ENCODE measurements around the gene TTLL11.
A peak's percentile ranks its signal among the peaks of the same experiment; 100 is the strongest.

The TTLL11 gene

DNA sequence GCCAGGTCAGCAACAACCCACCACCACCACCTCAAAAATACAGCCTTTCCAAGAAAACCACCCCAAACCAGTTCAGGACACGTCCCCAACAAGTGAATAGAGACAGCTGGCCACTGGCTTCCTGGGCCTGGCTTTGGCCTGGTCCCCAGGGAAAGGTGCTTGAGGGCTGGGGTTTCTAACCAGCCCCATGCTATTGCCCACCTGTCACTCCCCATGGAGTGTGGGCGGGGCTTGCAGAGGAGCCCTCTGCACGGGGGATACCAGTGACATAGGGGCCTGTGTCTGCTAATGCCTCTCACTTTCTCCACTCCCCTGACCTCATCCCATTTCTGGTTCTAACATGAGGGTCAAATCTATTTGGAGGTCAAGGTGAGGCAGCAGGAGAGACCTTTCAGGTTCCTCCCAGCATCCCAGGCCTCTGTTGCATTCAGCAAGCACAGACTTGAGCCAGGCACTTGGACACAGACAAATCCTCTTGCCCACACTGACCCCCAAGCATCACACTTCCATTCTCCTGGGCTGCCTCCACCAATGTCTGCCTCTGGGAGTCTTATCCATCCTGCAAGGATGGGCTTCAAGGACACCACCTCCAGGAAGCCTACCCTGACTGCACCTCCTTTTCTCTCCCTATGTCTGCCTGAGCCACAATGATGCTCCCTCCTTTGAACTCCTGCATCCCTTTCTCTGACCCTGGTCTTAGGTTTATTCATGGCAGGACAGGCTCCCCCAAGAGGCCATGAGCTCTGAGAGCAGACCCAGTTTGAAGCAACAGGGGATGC, 16.1 kb upstream of the TTLL11 start:
- no peak for FAIRE-seq

DNA sequence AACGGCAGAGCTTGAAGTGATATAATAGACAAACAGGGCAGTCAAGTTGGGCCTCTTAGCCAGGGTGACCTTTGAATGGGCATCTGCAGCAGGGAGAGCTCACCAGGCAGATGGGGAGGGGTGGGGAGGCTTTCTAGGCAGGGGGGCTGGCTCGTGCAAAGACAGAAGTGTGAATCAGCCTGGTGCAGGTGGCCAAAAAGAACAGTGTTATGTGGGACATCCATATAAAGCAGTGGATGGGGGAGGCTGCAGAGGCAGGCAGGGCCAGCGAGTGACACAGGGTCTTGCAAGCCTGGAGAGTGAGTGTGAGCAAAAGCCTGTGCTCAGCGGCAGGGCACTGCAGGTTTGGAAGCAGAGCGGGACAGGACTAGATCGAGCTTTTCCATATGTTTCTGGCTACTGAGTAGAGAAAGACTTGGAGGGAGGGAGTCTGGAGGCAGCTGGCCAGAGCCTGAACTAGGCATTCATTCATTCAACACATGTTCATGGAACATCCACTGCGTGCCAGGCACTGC, 14.2 kb upstream of the TTLL11 start:
- FAIRE-seq: no peak

DNA sequence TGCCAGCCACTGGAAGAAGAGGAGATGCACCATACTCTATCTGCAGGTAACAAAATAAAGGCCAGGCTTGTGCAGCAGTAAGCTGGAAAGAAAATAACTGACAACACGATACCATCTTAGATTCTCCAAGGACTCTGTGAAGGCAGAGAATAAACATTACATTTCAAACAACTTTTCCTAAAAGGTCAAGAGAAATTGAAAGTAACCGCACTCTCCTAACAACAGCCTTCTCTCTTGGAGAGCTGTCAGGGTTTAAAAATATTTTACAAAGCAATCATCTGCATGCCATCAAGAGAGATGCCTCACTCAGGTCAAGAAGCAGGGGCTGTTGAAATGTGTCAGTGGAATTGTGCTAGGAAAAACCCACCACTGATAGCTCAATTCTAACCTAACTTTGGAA, 13.5 kb upstream of the TTLL11 start:
- FAIRE-seq: no peak

DNA sequence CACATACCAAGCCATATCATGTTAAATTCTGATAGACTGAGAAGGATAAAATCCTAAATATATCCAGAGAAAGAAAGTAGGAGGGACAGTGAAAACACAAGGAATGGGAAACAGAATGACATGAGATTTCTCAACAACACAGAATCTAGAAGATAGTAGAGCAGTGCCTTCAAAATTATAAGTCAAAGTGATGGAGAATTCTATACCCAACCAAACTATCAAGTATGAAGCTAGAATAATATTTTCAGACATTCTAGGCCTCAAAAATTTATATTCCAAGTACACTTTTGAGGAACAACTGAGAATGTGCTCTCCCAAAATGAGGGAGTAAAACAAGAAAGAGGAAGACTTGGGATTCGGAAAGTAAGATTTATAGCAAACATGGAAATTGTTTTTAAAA, 10.9 kb upstream of the TTLL11 start:
- no peak for FAIRE-seq

DNA sequence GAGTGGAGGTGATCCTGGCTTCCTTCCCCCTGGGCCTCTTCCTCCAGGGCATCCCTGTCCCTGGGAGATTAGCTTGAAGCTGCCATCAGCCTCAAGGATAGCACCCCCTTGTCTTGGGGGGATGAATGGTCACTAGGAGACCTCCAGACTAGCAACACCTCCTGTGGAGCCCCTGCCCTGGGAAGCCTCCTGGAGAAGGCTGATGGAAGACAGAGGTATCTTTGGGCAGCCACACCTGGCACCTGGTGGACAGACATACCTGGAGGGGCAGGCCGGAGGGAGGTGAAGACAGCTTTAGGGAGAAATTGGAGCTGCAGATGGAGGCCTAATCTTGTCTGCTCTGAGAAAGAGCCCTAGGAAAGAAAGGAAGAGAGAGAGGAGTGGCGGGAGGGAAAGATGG, 9.0 kb upstream of the TTLL11 start:
- FAIRE-seq: no peak

DNA sequence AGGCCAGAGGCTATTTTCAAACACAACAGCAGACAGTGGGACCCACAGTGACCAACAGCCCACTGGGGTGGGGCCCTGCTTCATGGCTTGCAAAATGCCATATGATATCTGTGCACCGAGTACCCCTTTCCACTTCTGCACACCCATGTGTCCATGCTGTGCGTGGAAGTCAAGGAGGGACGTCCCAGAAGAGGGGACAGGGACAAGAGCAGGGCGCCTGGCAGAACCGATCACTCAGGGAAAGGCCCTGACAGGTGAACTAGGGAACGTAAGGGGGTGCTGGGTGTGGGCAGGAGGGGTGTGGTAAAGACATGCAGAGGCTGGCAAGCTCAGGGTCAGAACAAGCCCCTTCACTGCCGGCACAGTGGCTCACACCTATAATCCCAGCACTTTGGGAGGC, 7.6 kb upstream of the TTLL11 start:
- no peak for FAIRE-seq

DNA sequence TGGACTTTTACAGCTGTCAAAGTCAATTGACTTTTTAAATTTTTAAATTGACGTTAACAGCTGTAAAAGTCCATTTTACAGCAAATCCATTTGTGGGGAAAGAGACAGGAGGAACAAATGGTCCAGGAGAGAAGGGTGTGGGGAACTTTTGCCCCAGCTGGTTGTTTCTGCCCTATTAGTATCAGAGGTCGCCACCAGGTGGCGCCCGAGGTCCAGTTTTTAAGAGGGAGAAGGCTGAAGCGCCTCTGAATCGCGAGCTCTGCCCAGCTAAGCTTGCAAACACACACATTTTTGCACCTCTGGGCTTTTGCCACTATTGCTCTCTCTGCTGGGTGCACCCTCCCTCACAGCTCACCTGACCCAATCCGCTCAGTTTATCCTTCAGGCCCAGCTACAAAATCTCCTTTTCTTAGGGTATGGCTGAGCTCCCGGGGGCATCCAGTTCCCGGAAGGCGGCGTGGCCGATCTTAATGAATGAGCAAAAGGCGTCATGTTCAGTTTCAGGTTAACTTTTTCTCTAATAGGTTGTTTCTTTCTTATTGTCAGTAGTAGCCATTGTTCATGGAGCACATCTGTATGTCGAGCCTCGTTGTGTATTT, 6.3 kb upstream of the TTLL11 start:
- peak; percentile 82 for FAIRE-seq

DNA sequence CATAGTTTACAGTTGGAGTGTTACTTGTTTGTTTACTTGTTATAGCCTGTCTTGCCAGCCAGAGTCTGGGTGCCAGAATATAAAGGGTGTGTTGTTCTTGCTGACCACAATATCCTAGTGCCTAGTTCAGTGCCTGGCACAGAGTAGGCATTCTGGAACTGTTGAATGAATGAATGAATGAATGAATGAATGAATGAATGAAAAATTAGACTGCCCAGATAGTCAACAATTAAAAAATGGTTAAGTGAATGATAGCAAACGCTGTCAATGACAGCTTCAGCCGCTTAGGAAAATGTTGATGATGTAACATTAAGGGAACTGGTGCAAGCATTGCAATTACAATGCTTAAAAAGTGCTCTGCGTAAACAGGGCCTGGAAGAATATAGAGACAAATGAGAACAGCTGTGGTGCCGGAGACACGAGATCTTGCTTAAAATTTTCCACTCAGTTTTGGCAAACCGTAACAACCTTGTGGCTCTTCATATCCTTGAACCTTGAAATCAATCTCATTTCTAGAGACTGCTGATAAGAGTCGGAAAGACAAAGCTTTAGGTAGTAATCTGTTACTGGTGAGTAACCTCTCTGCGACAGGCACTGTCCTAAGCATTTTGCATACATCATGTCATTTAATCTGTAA, 4.7 kb upstream of the TTLL11 start:
- FAIRE-seq: no peak

DNA sequence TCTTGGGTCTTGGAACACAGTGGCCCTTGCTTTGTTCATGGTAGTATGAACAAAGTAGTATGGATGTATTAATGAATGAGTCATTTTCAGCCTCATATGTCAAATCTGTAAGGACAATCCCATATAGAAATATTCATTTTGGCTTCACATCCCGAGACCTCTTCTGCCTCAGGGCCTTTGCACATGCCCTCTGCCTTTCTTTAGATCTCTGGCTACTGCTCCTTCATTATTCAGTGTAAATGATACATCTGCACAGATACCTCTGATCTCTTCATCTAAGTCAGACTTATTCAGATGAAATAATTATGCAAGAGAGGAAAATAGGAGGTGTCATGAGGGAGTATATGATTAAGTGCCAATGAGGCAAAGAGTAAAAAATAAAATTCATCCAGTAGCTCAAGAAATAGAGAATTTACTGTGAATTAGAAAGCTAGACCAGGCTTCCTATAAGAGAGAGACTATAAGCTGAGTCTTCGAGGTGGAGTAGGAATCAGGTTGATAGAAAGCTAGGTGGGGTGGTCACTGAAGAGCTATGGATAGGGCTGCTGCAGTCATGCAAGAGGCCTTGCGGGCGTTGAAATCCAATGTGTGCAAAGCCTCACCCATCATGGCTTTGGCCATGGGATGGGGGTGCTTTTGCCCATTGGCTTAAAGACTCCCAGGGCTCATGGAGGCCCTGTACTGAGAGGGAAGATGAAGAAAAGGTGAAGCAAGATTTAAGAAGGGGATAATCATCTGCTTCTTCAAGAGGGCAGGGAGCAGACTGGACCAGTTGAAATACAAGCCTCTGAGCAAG, 3.7 kb upstream of the TTLL11 start:
- no peak for FAIRE-seq

DNA sequence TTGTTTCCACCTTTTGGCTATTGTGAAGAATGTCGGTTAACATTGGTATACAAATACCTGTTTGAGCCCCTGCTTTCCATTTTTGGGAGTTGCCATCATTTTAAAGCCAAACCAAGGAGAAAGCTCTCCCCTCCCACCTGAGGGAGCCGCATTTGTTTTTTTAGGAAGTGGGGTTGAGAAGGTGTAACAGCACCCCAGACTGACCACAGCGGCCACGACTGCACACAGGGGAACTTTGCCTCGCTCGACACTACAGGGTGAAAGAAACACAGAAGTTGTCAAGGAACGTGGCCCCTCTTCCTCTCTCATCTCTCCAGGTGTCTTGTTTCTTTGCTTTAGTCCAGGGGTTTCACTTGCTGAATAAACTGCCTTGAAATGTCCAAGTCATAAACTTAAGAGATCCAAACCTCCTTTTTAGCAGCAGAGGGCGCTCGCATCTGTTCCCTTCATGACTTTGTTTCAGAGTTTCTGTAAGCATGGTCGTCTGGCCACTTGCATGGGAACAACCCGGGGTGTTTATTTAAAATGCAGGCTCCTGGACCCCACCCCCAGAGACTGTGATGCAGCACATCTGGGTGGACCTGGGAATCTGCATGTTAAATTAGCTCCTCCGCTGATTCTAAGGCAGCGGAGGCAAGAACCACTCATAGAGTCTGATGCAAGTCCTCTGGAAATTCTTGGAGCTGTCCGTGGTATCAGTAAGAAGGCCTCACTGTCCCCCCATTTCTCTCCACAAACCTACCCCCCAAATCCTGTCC, 2.1 kb upstream of the TTLL11 start:
- no peak for FAIRE-seq

DNA sequence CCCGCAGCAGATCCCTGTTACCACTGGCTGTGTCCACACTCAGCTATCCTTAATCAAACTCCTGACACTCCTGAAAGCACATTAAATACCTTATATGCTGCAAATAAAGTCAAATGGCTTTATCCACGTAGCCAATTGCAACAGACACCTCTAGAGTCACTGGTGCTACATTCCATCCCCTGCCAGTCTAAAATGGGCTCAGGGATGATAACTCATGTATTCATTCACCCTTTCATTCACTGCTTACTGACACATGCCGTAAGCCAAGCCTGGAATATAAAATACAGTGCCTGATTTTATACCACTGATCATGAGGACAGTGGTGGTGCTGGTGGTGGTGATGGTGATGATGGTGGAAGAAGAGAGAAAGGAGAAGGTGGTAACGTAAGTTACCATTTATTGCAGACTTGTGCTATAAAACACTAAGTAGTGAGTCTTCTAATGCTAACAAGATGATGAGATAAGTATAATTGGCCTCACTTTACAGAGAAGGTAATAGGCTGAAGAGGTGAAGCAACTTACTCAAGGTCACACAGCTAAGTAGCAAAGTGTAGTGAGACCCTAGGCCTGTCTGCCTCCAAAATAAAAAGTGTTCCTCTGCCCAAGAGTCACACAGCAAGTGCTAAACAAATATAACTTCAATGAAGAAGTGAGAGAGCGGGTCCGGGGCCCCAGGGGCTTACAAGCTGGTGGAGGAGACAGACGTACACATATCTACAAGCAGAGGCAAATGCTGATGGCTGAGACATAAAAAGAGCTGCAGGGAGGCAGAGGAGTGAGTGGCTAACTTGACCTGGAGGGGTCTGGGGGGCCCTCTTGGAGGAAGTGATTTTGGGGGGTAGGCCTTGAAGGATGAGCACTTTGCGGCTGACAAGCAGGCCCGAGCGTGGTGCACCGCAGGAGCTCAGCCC, 1.2 kb downstream of the TTLL11 start:
- FAIRE-seq: no peak

DNA sequence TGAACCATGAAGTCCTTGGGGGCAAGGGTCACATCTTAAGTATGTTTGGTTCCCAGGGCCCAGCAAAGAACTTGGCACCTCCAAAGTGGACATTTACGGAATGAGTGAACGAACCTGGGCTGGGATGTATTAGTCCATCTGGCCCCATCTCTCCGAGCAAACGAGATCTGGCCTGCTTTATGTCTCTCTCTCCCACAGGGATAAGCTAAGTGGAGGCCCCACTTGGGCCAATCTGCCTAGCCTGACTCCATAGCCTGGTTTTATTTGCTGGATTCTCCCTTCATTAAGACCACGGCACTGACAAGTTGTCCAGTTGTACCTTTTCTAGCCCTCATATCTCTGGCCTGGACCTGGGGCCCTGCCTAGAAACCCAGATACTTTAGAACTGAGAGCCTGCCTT, 2.1 kb downstream of the TTLL11 start:
- FAIRE-seq: no peak

DNA sequence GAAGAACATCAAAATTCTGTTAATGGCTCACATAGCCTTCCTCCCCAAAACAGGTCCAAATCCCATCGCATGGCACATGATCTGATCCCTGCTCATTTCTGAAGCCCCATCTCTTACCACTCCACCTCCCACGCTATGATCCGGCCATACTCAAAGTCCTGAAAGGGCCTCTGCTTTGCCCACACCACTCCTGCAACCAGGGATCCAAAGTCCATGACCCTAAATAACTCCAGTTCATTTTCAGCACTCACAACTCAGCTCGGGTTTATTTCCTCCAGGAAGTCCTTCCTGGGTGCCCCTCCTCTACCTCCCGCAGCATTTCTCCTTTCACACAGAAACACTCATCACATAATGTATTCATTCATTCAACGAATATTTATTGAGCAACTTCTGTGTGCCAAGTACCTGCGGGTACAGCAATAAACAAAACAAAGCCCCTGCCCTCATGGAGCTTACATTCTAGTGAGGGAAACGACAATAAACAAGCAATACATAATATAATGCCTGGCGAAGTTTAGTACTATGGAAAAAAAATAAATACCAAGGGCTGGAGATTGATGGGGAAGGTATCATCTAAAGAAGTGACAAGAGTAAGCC, 2.7 kb downstream of the TTLL11 start:
- FAIRE-seq: no peak

DNA sequence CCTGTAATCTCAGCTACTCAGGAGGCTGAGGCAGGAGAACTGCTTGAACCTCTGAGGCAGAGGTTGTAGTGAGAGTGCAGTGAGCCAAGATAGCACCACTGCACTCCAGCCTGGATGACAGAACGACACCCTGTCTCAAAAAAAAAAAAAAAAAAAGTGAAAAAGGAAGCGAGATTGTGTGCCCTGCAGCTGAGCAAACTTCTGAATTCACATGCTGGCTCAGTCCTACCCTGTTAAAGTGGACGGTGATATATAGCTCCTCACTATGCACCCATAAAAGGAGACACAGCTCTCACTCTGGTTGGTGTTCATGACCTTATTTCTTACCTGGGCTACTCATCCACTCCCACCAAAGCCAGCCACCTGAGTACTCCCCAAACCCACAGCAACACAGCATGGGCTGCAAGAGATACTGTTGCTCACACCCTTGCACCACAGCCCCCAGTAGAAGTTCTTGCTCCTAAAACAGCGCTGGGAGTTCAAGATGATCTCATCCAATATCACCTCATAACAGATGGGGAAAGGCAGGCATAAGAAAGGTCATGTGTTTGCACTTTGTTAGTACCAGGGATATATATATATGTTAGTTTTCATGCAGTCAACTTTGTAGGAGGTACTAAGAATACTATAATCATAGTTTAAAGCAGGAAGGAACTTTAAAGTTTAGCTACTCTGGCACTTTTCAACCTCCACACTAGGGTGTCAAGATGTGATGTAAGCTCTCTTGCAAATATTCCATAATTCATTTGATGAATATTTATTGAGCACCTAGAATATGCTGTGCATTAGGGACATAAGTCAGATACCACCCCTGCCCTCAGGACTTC, 4.0 kb downstream of the TTLL11 start:
- no peak for FAIRE-seq

DNA sequence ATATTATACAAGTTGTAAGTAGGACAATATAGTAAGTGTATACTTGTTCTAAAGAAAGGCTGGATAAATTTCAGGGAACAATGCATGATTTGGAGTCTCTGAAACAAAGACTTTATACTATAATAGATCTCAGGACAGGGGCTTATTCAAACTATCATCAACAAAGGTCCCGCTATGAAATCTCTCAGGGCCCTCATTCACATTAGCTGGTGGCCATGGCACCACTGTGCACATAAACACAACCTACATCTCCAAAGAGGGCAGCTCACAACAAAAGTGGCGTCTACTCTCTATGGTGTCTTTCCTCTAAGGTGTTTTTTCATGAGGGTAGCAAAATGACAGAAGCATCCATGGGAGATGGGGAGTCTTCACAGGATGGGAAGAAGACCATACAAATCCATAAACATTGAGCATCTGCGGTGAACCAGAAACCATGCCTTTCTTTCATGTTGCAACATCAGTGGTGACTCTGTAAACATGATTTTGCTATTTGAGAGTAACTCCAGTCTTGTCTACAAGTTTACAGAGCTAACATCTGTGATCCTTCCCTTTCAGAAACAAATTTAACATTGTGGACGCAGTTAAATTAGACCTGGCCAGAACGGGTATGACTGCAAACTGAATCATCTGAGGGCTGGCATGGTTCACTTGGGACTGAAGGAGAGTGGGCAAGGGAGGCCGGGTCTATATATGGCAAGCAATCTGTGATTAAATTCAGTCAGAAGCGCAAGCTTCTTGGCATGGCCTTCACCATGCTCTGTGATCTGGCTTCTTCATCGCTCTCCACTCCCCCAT, 5.5 kb downstream of the TTLL11 start:
- FAIRE-seq: no peak

DNA sequence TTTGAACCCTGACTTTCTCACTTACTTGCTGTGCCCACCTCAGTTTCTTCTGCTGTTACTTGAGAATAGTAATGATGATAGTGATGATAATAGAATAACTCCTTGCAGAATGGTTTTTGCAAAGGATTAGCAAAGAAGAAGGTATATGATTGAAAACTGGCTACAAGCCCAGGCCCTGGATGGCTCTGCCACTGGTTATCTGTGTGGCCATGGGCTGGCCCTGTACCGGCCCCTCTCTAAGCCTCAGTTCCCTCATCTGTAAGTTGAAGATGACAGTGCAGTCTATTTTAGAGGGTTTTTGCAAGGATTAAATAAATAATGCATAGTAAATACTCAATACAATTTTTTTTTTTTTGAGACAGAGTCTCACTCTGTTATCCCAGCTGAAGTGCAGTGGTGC, 6.2 kb downstream of the TTLL11 start:
- no peak for FAIRE-seq

DNA sequence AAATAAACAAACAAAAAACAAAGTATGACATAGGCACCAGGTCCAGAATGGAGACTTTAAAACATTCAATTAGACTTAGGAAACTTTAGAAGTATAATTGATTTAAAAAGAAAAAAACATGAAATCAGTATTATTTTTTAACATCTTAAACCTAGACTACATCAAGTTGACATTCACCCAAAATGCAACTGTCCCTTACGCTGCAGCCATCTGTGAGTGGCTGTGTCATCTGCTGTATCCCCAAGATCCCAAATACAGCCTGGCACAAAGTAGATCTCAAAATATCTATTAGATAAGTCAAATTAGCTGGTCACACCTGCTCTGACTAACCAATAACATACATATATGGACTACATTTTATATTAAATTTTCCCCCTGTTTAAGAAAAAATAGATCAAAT, 7.8 kb downstream of the TTLL11 start:
- no peak for FAIRE-seq

DNA sequence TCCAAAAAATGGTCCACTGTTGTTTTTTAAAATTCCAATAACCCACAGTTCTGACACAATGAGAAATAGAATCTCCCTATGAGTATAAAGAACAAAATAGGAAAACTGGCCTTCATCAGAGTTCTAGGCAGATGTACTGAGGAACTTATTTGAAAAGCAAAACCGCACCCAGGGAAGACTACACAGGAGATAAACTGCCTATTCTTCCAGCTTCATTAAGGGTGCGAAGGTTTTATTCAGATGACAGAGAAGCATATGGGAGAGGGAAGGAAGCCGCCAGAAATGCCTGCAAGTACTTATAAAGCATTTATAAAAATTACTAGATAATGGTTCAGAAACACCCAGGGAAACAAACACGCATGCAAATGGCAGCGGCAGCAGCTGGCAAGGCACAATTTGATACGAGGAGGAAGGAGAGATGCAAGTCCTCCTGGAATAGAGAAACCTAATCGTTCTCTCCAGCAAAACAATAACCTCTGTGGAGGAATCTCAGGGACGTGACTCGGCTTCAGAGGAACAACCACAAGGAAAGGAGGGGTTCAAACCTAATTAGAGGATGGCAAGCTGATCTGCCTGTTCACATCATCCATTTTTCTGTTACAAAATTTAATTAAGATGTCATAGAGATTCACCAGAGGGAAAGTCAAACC, 9.0 kb downstream of the TTLL11 start:
- FAIRE-seq: no peak

DNA sequence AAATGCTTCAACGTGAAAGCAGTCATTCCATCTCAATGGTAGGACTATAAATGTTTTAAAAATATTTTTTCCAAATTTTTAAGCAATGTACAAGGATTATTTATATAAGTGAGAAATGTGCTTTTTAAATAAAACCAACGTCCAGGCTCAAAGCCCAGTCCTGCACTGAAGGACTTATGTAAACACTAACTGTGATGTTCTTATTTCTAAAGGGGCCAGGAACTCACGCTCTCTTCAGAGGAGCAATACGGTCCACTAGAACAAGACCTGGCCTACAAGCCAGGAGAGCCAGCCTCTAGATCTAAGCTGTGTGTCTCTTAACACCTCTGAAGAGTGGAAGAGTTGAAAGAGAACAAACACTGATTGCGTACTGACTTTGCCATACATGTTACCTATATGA, 12.1 kb downstream of the TTLL11 start:
- no peak for FAIRE-seq
